Mesenchymal stem cell (in vitro differentiated cells and primary cell): Measurements from ENCODE around the gene DDO.

Experiments used
- DNase-seq: peaks from one replicate; pipeline ENCODE4 v3.0.0-alpha.2; 2013
- H2AFZ ChIP-seq: one replicate; pipeline ENCODE4 v1.6.1; 2013; ENCODE audit warnings: low read depth, mild to moderate bottlenecking, control low read depth, inconsistent platforms, low read length, moderate library complexity
- H2AK5ac ChIP-seq: 2 replicates; pipeline ENCODE4 v1.6.1; 2013; ENCODE audit warnings: low read length, moderate library complexity, mild to moderate bottlenecking, inconsistent platforms; ENCODE audit not compliant: severe bottlenecking
- H2BK120ac ChIP-seq: one replicate; pipeline ENCODE4 v1.6.1; 2013; ENCODE audit warnings: low read depth, mild to moderate bottlenecking, inconsistent platforms, low read length, moderate library complexity
- H2BK12ac ChIP-seq, 2 experiments: one replicate each; pipeline ENCODE4 v1.6.1; 2013; ENCODE audit warnings: inconsistent platforms in 2 of 2, low read length in 2 of 2, mild to moderate bottlenecking in 2 of 2, moderate library complexity in 2 of 2, control low read depth in 1 of 2
- H2BK15ac ChIP-seq: one replicate; pipeline ENCODE4 v1.6.1; 2013; ENCODE audit warnings: mild to moderate bottlenecking, low read depth, inconsistent platforms; ENCODE audit not compliant: poor library complexity, severe bottlenecking
- H2BK5ac ChIP-seq: 2 replicates; pipeline ENCODE4 v1.6.1; 2013; ENCODE audit warnings: low read depth, mild to moderate bottlenecking, low read length, control low read depth, inconsistent platforms; ENCODE audit not compliant: poor library complexity, severe bottlenecking
- H3K14ac ChIP-seq, 2 experiments: one replicate each; pipeline ENCODE4 v1.6.1; 2013; ENCODE audit warnings: inconsistent platforms in 2 of 2, low read length in 2 of 2, control low read depth in 1 of 2, mild to moderate bottlenecking in 1 of 2, moderate library complexity in 1 of 2
- H3K18ac ChIP-seq, 2 experiments: one replicate each; pipeline ENCODE4 v1.6.1; 2013; ENCODE audit warnings: inconsistent platforms in 2 of 2, low read length in 2 of 2, control low read depth in 1 of 2, low read depth in 1 of 2, mild to moderate bottlenecking in 1 of 2
- H3K23ac ChIP-seq, 2 experiments: one replicate each; pipeline ENCODE4 v1.6.1; 2013; ENCODE audit warnings: inconsistent platforms in 2 of 2, low read length in 2 of 2, mild to moderate bottlenecking in 2 of 2, moderate library complexity in 2 of 2, control low read depth in 1 of 2
- H3K27ac ChIP-seq: 2 replicates; pipeline ENCODE4 v1.5.1; 2013; ENCODE audit warnings: mild to moderate bottlenecking, moderate library complexity, low read length, control low read depth, inconsistent platforms; ENCODE audit not compliant: poor library complexity, severe bottlenecking
- H3K27me3 ChIP-seq, 2 experiments: 2 replicates each; pipeline versions ENCODE4 v1.6.1 to v1.7.0; 2013; ENCODE audit warnings: low read length in 2 of 2, mild to moderate bottlenecking in 2 of 2, moderate library complexity in 2 of 2, control low read depth in 1 of 2, inconsistent platforms in 1 of 2; ENCODE audit not compliant: control insufficient read depth in 1 of 2, insufficient read depth in 1 of 2
- H3K36me3 ChIP-seq, 2 experiments: 2 replicates each; pipeline versions ENCODE4 v1.6.1 to v1.7.0; 2013; ENCODE audit warnings: low read length in 2 of 2, control low read depth in 1 of 2, inconsistent platforms in 1 of 2, low read depth in 1 of 2, mild to moderate bottlenecking in 1 of 2; ENCODE audit not compliant: insufficient read depth in 2 of 2, control insufficient read depth in 1 of 2
- H3K4ac ChIP-seq, 2 experiments: one replicate each; pipeline ENCODE4 v1.6.1; 2013; ENCODE audit warnings: inconsistent platforms in 2 of 2, low read length in 2 of 2, mild to moderate bottlenecking in 2 of 2, moderate library complexity in 2 of 2, control low read depth in 1 of 2, low read depth in 1 of 2
- H3K4me1 ChIP-seq: 2 replicates; pipeline ENCODE4 v1.6.1; 2013; ENCODE audit warnings: low read depth, low read length, control low read depth; ENCODE audit not compliant: control insufficient read depth, insufficient read depth
- H3K4me2 ChIP-seq: 2 replicates; pipeline ENCODE4 v1.6.1; 2013; ENCODE audit warnings: low read length, mild to moderate bottlenecking, inconsistent platforms; ENCODE audit not compliant: poor library complexity, severe bottlenecking
- H3K4me3 ChIP-seq, 2 experiments: 2 replicates each; pipeline versions ENCODE4 v1.5.1 to v1.7.0; 2013; ENCODE audit warnings: low read length in 2 of 2, mild to moderate bottlenecking in 2 of 2, control low read depth in 1 of 2, low read depth in 1 of 2; ENCODE audit not compliant: insufficient read depth in 1 of 2
- H3K79me1 ChIP-seq: replicated peaks from 2 replicates; pipeline ENCODE4 v1.6.1; 2013; ENCODE audit warnings: mild to moderate bottlenecking, control low read depth, low read length, inconsistent platforms; ENCODE audit not compliant: poor library complexity, severe bottlenecking
- H3K9ac ChIP-seq: 2 replicates; pipeline ENCODE4 v1.7.0; 2013; ENCODE audit warnings: mild to moderate bottlenecking, low read length, moderate library complexity
- H3K9me3 ChIP-seq: 2 replicates; pipeline ENCODE4 v1.7.0; 2013; ENCODE audit warnings: mild to moderate bottlenecking, low read length; ENCODE audit not compliant: control insufficient read depth
- H4K8ac ChIP-seq: one replicate; pipeline ENCODE4 v1.6.1; 2013; ENCODE audit warnings: inconsistent platforms, mild to moderate bottlenecking, low read length, moderate library complexity
- H4K91ac ChIP-seq: one replicate; pipeline ENCODE4 v1.6.1; 2013; ENCODE audit warnings: mild to moderate bottlenecking, low read length, inconsistent platforms
- WGBS: methylation state at CpG from one replicate; pipeline ENCODE4 v1.1.7; 2013; ENCODE audit warnings: mixed read lengths; 5-methylcytosine and 5-hydroxymethylcytosine counted together

DDO gene

DNA sequence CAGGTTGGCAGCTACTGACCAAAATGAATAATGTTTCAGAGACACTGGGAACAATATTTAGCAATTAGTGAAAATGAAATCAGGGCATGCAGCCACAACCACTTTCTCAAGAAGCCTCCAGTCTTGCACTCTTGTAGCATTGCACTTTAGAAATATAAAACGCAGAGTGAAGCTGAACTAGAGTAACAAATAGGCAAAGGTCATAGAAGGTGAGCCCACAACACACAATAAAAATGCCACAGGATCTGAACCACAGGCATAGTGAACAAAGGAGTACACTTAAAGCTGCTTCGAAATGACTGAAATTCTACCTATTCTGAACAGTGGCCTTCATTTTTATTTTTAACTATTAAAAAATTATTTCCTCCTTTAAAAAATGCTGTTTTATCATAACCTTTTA is 25.0 kb downstream of the DDO start:
- no peak overlapping the region for H4K91ac ChIP-seq
- no peak overlapping the region for H3K23ac ChIP-seq
- H3K79me1 ChIP-seq: no peaks in the 10 kb centered on the region
- H2BK12ac ChIP-seq: no peak overlapping the region
- no peak overlapping the region for H3K9ac ChIP-seq
- no peak overlapping the region for H3K14ac ChIP-seq
- H3K4me3 ChIP-seq: no peak overlapping the region
- no peaks in the 10 kb centered on the region for H3K4me1 ChIP-seq
- H3K9me3 ChIP-seq: no peaks in the 10 kb centered on the region
- WGBS: 50% methylated on average over 2 of the region's 2 CpGs
- peaks cover 0 to 16% of the 10 kb centered on the region in 2 experiments for H3K27me3 ChIP-seq
- no peak overlapping the region for H2AFZ ChIP-seq
- no peak overlapping the region for H2BK15ac ChIP-seq
- H3K4ac ChIP-seq: no peak overlapping the region
- H4K8ac ChIP-seq: no peak overlapping the region
- H3K4me2 ChIP-seq: no peak overlapping the region
- DNase-seq: no peak
- H3K18ac ChIP-seq: no peak overlapping the region
- no peak overlapping the region for H3K27ac ChIP-seq
- H2AK5ac ChIP-seq: no peak overlapping the region
- no peak overlapping the region for H2BK5ac ChIP-seq
- no peaks in the 10 kb centered on the region for H3K36me3 ChIP-seq
- no peak overlapping the region for H2BK120ac ChIP-seq

DNA sequence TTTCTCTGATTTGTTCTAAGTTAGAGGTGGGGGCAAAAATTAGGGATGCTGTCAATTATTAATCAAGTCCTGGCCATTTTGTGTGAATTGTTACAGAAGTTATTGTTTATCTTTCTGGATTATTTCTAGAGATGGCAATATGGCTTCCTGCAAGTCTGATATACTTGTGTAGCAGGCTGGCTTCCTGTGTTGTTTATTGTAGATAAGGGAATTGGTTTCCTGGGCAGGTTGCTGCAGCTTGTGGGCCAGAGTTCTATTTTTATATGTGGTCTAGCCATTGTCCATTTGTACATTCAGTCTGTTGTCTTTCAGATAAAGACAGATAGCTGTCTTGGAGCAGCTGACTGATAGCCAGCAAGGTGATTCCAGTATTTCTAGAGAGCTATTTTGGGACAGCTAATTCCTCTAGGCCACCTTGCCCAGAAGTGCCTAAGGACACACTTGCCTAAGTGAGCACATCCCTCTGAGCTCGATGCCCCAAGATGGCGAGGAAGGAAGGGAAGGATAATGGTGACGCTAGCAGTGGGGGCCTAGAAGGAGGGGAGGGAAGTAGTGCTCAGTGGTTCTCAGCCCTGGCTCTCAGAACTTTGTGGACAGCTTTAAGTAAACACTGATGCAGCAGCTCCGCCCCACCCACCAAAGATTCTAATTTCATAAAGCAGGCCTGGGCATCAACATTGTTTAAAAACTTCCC is 25.5 kb downstream of the DDO start:
- Histone ChIP-seq H3K79me1 (no peaks in the 10 kb centered on the region), H4K8ac (no peak overlapping the region), H2BK12ac (no peak overlapping the region), H2AK5ac (no peak overlapping the region), H2BK5ac (no peak overlapping the region), H2BK15ac (no peak overlapping the region), H3K4ac (no peak overlapping the region), H3K4me1 (no peaks in the 10 kb centered on the region), H3K27ac (no peak overlapping the region), H3K9ac (no peak overlapping the region), H3K27me3 (peaks cover 0 to 16% of the 10 kb centered on the region in 2 experiments), H3K4me2 (no peak overlapping the region), H4K91ac (no peak overlapping the region), H3K36me3 (no peaks in the 10 kb centered on the region), H3K9me3 (no peaks in the 10 kb centered on the region), H2AFZ (no peak overlapping the region), H3K18ac (no peak overlapping the region), H3K23ac (no peak overlapping the region), H2BK120ac (no peak overlapping the region), H3K4me3 (no peak overlapping the region), H3K14ac (no peak overlapping the region)
- 76% methylated on average over 4 of the region's 4 CpGs for WGBS
- DNase-seq: no peak

- Histone ChIP-seq H3K27me3 (peaks cover 0 to 14% of the 10 kb centered on the region in 2 experiments), H3K4ac (no peak overlapping the region), H4K8ac (no peak overlapping the region), H2AFZ (no peak overlapping the region), H2BK15ac (no peak overlapping the region), H3K79me1 (no peaks in the 10 kb centered on the region), H3K9me3 (no peaks in the 10 kb centered on the region), H3K4me2 (no peak overlapping the region), H3K36me3 (no peaks in the 10 kb centered on the region), H2AK5ac (no peak overlapping the region), H3K4me3 (no peak overlapping the region), H2BK5ac (no peak overlapping the region), H4K91ac (no peak overlapping the region), H3K23ac (no peak overlapping the region), H3K27ac (no peak overlapping the region), H3K9ac (no peak overlapping the region), H2BK12ac (no peak overlapping the region), H3K18ac (no peak overlapping the region), H2BK120ac (no peak overlapping the region), H3K4me1 (no peaks in the 10 kb centered on the region), H3K14ac (no peak overlapping the region)
- 94% methylated on average over 2 of the region's 2 CpGs for WGBS
- no peak for DNase-seq
Observed at GRCh38 chr6:110387986-110388385, 27.4 kb downstream of the DDO start.

GRCh38 chr6:110385458-110385863 is 29.9 kb downstream of the DDO start:
- 80% methylated on average over 1 of the region's 1 CpG for WGBS

More at GRCh38 chr6:110385458-110385863, 29.9 kb downstream of the DDO start:
- no peak overlapping the region for H2BK15ac ChIP-seq
- no peak overlapping the region for H2BK5ac ChIP-seq
- H3K79me1 ChIP-seq: no peaks in the 10 kb centered on the region
- H3K36me3 ChIP-seq: no peaks in the 10 kb centered on the region
- H3K18ac ChIP-seq: no peak overlapping the region
- H3K4me1 ChIP-seq: no peaks in the 10 kb centered on the region
- H2AK5ac ChIP-seq: no peak overlapping the region
- H3K4ac ChIP-seq: no peak overlapping the region
- H3K4me2 ChIP-seq: no peak overlapping the region
- no peak overlapping the region for H2AFZ ChIP-seq
- H4K91ac ChIP-seq: no peak overlapping the region
- no peak overlapping the region for H3K4me3 ChIP-seq
- H3K23ac ChIP-seq: no peak overlapping the region
- no peak overlapping the region for H2BK12ac ChIP-seq
- DNase-seq: no peak
- H3K27ac ChIP-seq: no peak overlapping the region
- H2BK120ac ChIP-seq: no peak overlapping the region
- no peak overlapping the region for H3K14ac ChIP-seq
- peaks cover 0 to 13% of the 10 kb centered on the region in 2 experiments for H3K27me3 ChIP-seq
- no peak overlapping the region for H3K9ac ChIP-seq
- no peak overlapping the region for H4K8ac ChIP-seq
- H3K9me3 ChIP-seq: no peaks in the 10 kb centered on the region
